Activated CD8-positive, alpha-beta memory T cell treated with anti-CD3 and anti-CD28 coated beads, Interleukin-2, amount 50 U/mL, for 1 hour (primary cell): ENCODE results near the gene CYP4F3.
"Not testable (repeated sequence)": the region's sequence is repeated elsewhere in the genome, so short reads cannot be mapped to it uniquely, and the experiment has no call there.

Source experiments
- DNase-seq: peaks from one replicate; pipeline ENCODE4 v3.0.0-alpha.2; 2020; ENCODE audit errors: extremely low read depth

Gene CYP4F3

GRCh38 chr19:15669891-15670290 is 29.2 kb downstream of the CYP4F3 start:
- DNase-seq = no peak

- DNase-seq = no peak
Observed at GRCh38 chr19:15671237-15671821, 30.6 kb downstream of the CYP4F3 start.

- no peak for DNase-seq
Observed at GRCh38 chr19:15671891-15672579, 31.3 kb downstream of the CYP4F3 start.

GRCh38 chr19:15672580-15673175 is 32.0 kb downstream of the CYP4F3 start, which contains the start of gene CYP4F12:
CYP4F12 (plus strand) TSS chr19:15673087; CDS start chr19:15673530, 443 bp downstream.
- DNase-seq = no peak

GRCh38 chr19:15673176-15673654 is 32.5 kb downstream of the CYP4F3 start:
- no peak for DNase-seq

- DNase-seq = no peak
Observed at GRCh38 chr19:15675560-15675959, 34.9 kb downstream of the CYP4F3 start.

- no peak for DNase-seq
Observed at GRCh38 chr19:15679089-15679488, 38.4 kb downstream of the CYP4F3 start.

- not testable (repeated sequence) for DNase-seq
Observed at GRCh38 chr19:15679865-15680264, 39.2 kb downstream of the CYP4F3 start.

- DNase-seq = no peak
Observed at GRCh38 chr19:15680478-15681322, 40.0 kb downstream of the CYP4F3 start.

- DNase-seq = no peak
Observed at GRCh38 chr19:15683411-15683810, 42.7 kb downstream of the CYP4F3 start.

- no peak for DNase-seq
Observed at GRCh38 chr19:15684828-15685227, 44.1 kb downstream of the CYP4F3 start.

GRCh38 chr19:15696654-15697194 is 56.0 kb downstream of the CYP4F3 start:
- DNase-seq = no peak

GRCh38 chr19:15701757-15702533 is 61.2 kb downstream of the CYP4F3 start:
- no peak for DNase-seq

- no peak for DNase-seq
Observed at GRCh38 chr19:15702534-15702930, 61.8 kb downstream of the CYP4F3 start.
